Stimulated activated CD4-positive, alpha-beta T cell treated with anti-CD3 and anti-CD28 coated beads, Interleukin-2, amount 100 ng/mL, for 48 hours (primary cell): ENCODE data around the gene PPP6R3.
A peak's percentile ranks its signal among the peaks of the same experiment; 100 is the strongest.
"Not testable (repeated sequence)": the region's sequence is repeated elsewhere in the genome, so short reads cannot be mapped to it uniquely, and the experiment has no call there.

Source experiments
- DNase-seq, 2 donors: peaks; one replicate each; pipeline ENCODE4 v3.0.0-alpha.2; 2020

The PPP6R3 gene

DNA sequence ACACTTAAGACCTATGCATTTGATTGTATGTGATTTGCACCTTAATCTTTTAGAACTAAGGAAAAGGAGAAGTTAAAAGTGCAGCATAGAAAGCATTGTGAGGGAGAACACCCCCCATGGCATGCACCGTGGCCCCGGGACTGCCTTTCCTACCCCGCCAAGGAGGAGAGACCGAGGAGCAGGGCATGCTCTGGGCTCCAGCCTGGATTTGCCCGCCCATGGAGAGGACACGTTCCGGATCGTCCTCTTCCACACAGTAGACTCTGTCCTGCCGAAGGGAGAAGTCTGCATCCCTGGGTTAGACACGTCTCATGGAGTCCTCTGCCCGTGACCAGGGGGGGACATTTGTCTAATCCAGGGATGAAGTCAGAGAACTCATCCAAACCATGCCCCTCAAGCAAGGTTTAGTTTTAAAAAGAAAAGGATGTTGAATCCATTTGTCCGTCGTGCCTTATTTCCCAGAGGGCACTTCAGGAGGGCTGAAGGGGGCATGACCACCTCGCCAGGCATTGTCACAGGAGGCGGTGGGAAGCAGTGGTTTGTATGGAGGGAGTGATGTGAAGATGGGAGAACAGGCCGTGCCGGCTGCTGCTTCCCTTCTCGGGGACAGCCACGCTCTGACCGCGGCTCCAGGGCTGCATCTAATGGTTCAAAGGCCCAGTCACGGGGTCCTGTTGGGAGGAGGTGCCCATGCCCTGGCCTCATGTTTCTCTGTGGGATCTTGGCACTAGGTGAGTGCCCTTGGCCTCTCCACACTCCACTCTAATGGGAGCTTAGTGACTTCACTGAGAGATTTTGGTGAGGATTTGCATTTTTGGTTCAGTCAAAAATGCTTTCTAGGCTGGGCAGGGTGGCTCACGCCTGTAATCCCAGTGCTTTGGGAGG is 157.6 kb downstream of the PPP6R3 start:
- DNase-seq, result no peak

DNA sequence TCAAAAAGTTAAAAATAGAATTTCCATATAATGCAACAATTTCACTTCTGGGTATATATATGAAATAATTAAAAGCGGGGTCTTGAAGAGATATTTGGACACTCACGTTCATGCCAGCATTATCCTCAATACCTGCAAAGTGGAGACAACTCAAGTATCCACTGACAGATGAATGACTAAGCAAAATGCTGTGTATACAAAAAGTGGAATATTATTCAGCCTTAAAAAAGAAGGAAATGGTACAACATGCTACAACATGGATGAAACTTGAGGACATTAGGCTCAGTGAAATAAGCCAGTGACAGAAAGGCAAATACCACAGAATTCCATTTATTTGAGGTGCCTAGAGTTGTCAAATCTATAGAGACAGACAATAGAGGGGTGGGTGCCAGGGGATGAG is 161.3 kb downstream of the PPP6R3 start:
- no peak for DNase-seq

- DNase-seq, result not testable (repeated sequence)
Observed at GRCh38 chr11:68623706-68624105, 163.2 kb downstream of the PPP6R3 start.

DNA sequence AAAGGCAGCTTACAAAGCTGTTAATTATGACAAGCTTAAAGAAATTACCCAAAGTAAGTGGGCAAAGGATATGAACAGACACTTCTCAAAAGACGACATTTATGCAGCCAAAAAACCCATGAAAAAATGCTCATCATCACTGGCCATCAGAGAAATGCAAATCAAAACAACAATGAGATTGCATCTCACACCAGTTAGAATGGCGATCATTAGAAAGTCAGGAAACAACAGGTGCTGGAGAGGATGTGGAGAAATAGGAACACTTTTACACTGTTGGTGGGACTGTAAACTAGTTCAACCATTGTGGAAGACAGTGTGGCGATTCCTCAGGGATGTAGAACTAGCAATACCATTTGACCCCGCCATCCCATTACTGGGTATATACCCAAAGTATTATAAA is 164.5 kb downstream of the PPP6R3 start:
- DNase-seq, result not testable (repeated sequence)

DNA sequence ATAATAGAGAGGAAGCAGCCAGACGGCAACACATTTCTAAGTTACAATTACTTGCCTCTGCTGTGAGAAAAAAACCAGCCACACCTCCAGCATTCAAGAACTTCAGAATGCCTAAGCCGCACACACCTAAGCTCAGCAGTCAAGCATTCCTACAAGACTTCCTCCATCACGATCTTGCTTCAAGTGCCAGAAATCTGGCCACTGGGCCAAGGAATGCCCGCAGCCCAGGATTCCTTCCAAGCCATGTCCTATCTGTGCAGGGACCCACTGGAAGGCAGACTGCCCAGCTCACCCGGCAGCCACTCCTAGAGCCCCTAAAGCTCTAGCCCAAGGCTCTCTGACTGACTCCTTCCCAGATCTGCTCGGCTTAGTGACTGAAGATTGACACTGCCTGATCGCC is 165.7 kb downstream of the PPP6R3 start:
- DNase-seq, result not testable (repeated sequence)

GRCh38 chr11:68628837-68629236 is 168.3 kb downstream of the PPP6R3 start:
- not testable (repeated sequence) for DNase-seq

- not testable (repeated sequence) for DNase-seq
Observed at GRCh38 chr11:68632375-68632774, 171.8 kb downstream of the PPP6R3 start.

GRCh38 chr11:68632802-68633201 is 172.2 kb downstream of the PPP6R3 start:
- peak; percentile 6 to 26 for DNase-seq

DNA sequence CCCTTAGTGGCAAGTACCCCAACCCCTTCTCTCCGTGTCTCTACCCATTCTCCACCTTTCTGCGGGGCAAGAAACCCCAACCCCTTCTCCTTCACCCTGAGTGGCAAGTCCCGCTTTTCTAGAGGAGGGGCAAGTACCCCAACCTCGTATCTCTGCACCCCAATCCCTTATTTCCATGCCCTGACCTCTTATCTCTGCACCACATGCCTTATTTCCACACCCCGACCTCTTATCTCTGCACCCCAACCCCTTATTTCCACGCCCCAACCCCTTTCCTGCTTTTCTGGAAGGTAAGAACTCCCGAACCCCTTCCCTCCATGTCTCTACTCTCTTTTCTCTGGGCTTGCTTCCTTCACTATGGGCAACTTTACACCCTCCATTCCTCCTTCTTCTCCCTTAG is 174.1 kb downstream of the PPP6R3 start:
- DNase-seq, result not testable (repeated sequence)

DNA sequence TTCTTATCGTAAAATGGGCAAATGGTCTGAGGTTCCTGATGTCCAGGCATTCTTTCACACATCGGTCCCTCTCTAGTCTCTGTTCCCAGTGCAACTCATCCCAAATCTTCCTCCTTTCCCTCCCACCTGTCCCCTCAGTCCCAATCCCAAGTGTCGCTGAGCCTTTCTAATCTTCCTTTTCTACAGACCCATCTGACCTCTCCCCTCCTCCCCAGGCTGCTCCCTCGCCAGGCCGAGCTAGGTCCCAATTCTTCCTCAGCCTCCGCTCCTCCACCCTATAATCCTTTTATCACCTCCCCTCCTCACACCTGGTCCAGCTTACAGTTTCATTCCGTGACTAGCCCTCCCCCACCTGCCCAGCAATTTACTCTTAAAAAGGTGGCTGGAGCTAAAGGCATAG is 174.6 kb downstream of the PPP6R3 start:
- not testable (repeated sequence) for DNase-seq

GRCh38 chr11:68635883-68636282 is 175.3 kb downstream of the PPP6R3 start:
- DNase-seq, result not testable (repeated sequence)

GRCh38 chr11:68639322-68639721 is 178.8 kb downstream of the PPP6R3 start:
- not testable (repeated sequence) for DNase-seq

DNA sequence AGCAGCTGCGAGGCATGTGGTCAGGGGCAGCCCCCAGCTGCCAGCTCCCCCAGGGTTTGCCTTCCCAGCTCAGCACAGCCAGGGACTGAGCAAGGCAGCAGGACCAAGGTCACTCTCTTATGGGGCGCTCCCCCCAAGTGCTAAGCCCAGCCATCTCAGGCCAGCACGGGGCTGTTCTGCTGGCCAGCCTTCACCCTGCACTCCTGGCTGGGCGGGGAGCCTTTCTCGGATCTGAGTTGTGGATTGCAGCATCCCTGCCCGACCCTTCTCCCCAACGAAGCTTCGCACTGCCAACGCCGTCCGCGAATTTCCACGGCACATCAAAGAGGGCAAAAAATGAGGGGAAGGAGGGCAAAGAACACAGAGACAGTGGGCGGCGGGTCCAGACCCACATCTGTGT is 181.3 kb downstream of the PPP6R3 start:
- no peak for DNase-seq

DNA sequence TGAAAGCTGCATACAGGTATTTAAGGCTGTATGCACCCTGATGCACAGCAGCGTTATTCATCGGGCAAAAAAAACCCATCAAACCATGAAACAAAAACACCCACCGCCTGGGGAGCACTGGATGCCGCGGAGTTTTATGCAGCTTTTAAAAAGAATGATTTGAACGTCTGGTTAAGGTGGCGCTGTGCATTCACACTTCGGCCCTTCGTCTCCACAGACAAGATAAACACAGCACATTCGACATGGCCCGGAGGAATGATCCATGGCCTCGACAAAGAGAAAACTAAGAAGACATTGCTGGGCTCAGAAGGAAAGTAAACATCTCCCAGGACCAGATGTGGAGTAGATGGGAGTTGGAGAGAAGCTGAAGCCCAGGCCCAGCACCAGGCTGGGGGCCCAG is 183.0 kb downstream of the PPP6R3 start:
- DNase-seq, result no peak

DNA sequence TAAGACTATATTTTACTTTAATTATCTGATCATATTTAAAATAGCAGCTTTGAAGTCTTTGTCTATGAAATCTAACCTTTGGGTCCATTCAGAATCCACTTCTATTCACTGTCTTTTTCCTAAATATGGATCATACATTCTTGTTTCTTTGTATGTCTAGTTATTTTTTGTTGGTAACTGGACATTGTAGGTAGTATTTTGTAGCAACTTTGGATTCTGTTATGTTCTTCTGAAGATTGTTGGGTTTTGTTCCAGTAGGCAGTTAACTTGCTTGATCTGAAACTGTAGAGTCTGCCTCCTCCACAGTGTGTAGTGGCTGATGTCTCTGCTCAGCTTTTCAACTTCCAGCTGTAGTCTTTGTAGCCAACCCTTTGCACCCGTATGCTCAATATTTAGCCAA is 186.3 kb downstream of the PPP6R3 start:
- no peak for DNase-seq

GRCh38 chr11:68649851-68650555 is 189.5 kb downstream of the PPP6R3 start:
- DNase-seq, result no peak

- no peak for DNase-seq
Observed at GRCh38 chr11:68650801-68651200, 190.2 kb downstream of the PPP6R3 start.

GRCh38 chr11:68651208-68651984 is 190.8 kb downstream of the PPP6R3 start:
- no peak for DNase-seq

DNA sequence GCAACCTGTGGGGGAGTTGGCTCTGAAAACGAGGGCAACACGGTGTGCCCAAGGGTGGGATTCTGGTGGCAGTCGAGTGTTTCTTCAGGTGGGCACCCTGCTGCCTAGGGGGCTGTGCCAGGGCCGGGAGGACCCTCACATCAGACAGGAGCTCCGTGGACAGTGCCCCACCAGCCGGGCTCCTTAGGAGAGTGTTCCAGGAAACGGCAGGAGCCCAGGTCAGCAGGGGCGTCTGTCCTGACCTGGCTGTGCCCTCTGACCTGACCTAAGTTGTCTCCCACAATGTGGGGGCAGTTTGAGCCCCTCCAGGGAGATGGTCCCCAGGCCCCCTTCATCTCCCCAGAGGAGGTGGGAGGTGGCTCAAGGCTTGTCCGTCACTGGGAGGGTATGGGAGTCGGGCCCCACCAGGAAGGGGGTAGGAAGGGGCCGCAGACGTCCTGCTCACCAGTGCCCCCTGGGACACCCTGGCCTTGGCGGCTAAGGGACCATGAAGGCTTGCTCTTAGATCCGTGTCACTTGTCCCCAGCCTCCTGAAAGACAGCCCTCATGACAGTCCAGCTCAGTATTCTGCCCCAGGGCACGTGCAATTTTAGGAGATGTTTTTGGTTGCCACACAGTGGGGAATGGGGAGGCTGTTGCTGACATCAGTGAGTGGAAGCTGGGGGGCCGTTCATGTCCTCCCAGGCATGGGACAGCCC is 191.6 kb downstream of the PPP6R3 start:
- DNase-seq, result no peak

GRCh38 chr11:68652683-68653156 is 192.2 kb downstream of the PPP6R3 start:
- DNase-seq, result no peak

DNA sequence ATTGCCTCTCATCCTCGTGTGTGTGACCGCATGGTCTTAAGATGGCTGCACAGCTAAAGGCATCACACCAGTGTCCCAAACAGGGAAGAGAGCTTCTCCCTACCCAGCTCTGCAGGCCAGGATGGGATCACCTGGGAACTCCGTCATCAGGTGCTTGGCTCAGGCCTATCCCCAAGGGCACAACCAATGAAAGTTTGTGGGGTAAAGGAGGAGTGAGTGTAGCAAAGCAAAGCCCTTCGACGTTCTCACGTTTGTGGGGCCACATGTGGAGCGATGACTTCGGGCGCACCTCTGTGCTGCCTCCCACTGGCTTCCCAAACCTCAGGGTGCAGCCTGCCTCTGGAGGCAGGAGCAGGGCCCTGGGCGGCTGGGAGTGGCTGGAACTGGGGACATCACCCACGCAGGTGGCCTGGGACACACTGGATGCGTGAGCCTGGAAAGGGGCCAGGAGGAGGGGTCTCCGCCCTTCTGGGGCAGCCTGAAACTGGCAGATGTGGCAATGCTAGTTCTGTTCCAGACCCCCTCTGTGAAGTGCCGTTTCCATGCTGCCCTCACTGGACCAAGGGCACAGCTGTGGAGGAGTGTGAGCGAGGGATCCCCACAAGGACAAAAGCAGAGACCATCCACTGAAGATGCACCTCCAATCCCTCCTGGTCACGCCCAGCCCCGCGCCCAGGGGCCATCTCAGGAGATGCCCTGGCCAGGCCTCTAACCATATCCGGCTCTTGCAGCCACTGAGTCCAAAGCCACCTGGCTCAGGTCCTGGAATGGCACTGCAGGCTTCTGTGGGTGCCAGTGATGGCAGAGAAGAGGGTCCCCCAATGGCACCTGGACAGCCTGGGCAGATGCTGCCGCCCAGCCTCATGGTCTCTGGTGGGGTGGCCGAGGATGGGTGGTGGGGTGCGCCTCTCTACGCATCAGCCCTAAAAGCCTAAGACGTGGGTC is 193.2 kb downstream of the PPP6R3 start:
- DNase-seq, result no peak
